ENCODE data around the gene GPR55. TPM values are rescaled to one million over a fixed set of nuclear protein-coding genes. Genes with fewer than 3 reads are reported as not detected.

The GPR55 gene
- total and polyA plus RNA-seq, 12 donors = 0.07 to 0.24 (median 0.14) TPM; not detected in 7

DNA sequence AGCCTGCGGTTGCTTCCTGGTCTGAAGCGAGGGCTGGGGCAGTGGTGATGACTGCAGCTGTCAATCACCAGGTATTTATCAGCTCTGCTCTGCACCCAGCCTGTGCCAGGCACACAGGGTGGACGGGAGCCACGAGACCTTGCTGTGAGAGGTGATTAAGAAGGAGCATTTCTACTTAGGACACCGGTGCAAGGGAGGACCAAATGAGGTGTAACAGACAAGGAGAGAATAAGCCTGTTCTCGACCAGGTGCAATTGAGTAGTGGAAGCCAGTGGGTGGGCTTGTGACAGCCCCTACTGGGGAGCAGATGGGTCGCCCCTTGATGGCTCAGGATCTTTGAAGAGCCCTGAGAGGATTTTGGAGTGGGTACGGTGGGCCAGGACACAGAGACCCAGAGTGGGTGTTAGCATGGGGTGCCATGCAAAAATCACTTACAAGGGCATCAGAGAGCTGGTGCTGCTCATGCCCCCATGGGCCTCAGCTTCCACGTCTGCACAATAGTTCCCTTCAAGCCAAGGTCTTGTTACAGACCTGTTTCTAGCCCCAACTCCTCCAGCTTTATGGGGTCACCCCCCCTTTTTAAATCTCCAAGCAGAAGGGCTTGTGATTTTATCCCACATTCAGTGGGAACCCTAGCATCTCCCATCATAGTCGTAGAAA lies 24.6 kb downstream of the GPR55 start:
- H3K27ac ChIP-seq = no peak overlapping the region
- no peaks in the 10 kb centered on the region for H3K4me1 ChIP-seq (replicated peaks in 1 of 2)
- H3K36me3 ChIP-seq (replicated peaks in 1 of 2) = no peaks in the 10 kb centered on the region
- no peaks in the 10 kb centered on the region for H3K27me3 ChIP-seq
- no peaks in the 10 kb centered on the region for H3K9me3 ChIP-seq (replicated peaks in 1 of 3)
- DNase-seq = peak in 2 of 7 donors; percentile 7 to 35
- no peak overlapping the region for H3K4me3 ChIP-seq
- 57 to 74% (median 61%) methylated on average over 8 to 10 of the region's 10 CpGs for WGBS, 4 donors
- intact Hi-C loops (cut with DNase I) = loop anchor here (5.0 to 10.0 kb wide), 2 partner anchors 84 to 87 kb away; no protein-coding TSS in a partner anchor
- TF ChIP-seq CTCF (IDR thresholded peaks at IDR 0.05) (no peak), POLR2A (IDR thresholded peaks at IDR 0.05) (no peak)

DNA sequence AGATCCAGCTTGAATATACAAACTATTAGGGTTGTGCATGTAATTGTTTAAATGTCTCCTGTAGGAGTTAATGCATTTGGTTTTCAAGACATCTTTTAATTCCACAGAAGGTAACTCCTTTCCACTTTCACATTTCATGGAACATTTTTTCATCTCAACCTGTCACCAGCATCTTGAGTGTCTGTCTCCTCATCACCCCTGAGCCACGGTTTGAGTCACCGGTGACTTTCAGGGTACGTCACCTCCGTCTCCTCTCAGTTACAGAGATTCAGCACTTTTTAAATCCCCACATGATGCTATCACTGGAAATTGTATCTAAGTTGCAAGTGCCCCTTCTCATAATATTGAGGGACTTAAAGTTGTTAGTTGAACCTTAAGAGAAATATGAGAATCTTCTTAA lies 25.3 kb downstream of the GPR55 start:
- Histone ChIP-seq H3K4me1 (replicated peaks in 1 of 2) (no peaks in the 10 kb centered on the region), H3K27ac (no peak overlapping the region), H3K27me3 (no peaks in the 10 kb centered on the region), H3K36me3 (replicated peaks in 1 of 2) (no peaks in the 10 kb centered on the region), H3K4me3 (no peak overlapping the region), H3K9me3 (replicated peaks in 1 of 3) (no peaks in the 10 kb centered on the region)
- no peak for TF ChIP-seq POLR2A (IDR thresholded peaks at IDR 0.05)
- TF ChIP-seq CTCF (IDR thresholded peaks at IDR 0.05) = no peak
- peak in 2 of 7 donors; percentile 1 to 30 for DNase-seq
- WGBS, 4 donors = 78 to 91% (median 86%) methylated on average over 4 of the region's 4 CpGs
- intact Hi-C loops (cut with DNase I) = loop anchor here (5.0 to 10.0 kb wide), 2 partner anchors 85 to 88 kb away; no protein-coding TSS in a partner anchor

DNA sequence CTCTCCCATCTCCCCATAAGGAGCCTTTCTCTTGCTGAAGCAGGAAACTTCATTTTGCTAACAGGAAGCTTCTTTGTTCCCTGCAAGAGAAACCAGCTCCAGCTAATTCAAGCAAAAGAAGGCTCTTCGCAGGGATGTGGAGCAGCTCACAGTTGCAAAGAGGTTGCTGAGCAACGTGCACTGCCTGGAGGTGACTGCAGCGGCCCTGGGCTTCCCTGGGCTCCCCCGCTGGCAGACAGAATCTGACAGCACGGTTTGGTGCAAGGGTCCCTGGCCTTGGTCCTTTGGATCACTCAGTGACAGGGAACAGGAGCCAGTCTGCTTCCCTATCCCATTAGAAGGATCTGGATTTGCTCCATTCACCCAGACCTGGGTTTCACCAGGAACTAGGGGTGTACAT lies 25.8 kb downstream of the GPR55 start:
- Histone ChIP-seq H3K4me3 (no peak overlapping the region), H3K9me3 (replicated peaks in 1 of 3) (no peaks in the 10 kb centered on the region), H3K27me3 (no peaks in the 10 kb centered on the region), H3K4me1 (replicated peaks in 1 of 2) (no peaks in the 10 kb centered on the region), H3K27ac (no peak overlapping the region), H3K36me3 (replicated peaks in 1 of 2) (no peaks in the 10 kb centered on the region)
- 51 to 80% (median 59%) methylated on average over 1 to 5 of the region's 5 CpGs for WGBS, 4 donors
- peak in 2 of 7 donors; percentile 14 to 70 for DNase-seq
- TF ChIP-seq CTCF (IDR thresholded peaks at IDR 0.05) = no peak
- no peak for TF ChIP-seq POLR2A (IDR thresholded peaks at IDR 0.05)
- intact Hi-C loops (cut with DNase I) = no loop called here

DNA sequence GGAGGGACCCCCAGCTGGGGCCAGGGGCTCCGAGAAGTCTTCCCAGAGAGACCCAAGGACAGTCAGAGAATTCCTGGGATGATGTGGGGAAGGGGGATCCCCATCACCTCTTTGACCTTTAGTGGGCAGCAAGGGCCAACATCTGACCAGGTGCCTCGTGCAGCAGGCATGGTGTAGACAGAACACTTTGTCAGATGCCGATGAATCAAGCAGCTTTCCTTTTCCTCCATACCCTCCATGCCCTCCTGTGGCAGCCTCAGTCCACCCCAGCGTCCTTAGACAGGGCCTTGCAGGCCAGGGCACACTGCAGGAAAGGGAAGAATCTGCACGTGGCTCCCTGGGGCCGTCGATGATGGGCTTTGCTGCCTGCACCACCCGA lies 26.3 kb downstream of the GPR55 start:
- 62 to 72% (median 67%) methylated on average over 7 to 8 of the region's 8 CpGs for WGBS, 4 donors
- Histone ChIP-seq H3K27ac (no peak overlapping the region), H3K9me3 (replicated peaks in 1 of 3) (no peaks in the 10 kb centered on the region), H3K4me1 (replicated peaks in 1 of 2) (no peaks in the 10 kb centered on the region), H3K27me3 (no peaks in the 10 kb centered on the region), H3K36me3 (replicated peaks in 1 of 2) (no peaks in the 10 kb centered on the region), H3K4me3 (no peak overlapping the region)
- TF ChIP-seq CTCF (IDR thresholded peaks at IDR 0.05) (no peak), POLR2A (IDR thresholded peaks at IDR 0.05) (no peak)
- intact Hi-C loops (cut with DNase I) = no loop called here
- DNase-seq = peak in 2 of 7 donors; percentile 3 to 34
